ENCODE data around the gene NR2E1. TPM values are rescaled to one million over a fixed set of nuclear protein-coding genes. Genes with fewer than 3 reads are reported as not detected.
A peak's percentile ranks its signal among the peaks of the same experiment; 100 is the strongest.

Gene NR2E1
- total and polyA plus RNA-seq, 2 experiments from 2014 or later: not detected

DNA sequence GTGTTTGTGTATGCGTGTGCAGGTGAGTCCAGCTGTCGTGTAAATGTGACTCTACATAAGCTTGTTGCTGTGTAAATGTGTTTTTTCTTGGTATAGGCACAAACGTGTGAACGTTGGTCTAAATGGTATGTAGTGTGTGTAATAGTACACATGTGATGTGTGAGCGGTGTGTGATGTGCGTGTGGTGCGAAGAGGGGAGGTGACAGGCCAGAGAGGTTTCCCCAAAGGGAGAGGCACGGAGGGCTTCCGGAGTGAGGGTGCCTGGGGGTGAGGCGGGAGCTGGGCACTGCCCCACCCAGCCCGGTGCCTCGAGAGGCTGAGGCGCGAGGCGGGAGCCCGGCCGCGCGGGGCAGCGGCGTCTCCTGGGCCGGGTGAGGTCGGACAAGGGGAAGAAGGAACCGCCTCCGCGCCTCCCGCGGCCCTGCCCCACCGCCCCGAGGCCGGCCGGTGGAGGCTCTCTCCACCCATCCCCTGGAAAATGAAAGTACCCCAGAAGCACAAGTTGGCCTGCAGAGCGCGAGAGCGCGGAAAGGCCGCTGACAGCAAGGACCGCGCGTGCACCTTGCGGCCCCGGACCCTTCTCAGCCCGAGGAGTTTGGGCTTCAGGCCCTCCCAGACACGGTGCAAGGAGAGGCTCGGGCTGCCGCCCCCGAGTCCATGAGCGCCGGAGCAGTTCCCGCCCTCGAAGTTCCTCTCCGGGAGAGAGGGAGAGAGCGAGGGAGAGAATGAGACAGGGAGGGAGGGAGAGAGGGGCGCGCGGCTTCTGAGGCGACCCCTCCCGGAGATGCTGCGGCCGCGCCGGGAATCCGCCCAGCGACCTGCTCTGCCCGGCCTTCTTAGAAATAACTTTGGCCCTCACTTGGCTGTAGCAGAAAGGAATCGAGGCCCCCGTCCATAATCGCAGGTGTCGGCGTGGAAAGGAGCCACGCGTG lies 48.1 kb upstream of the NR2E1 start:
- Mint-ChIP-seq H3K27ac (no peak overlapping the region), H3K4me1 (peaks cover 59% of the 10 kb centered on the region), H3K4me3 (peak overlapping the region; percentile 65), H3K27me3 (ENCODE audit: insufficient read depth, low read depth, poor library complexity) (peaks cover 97% of the 10 kb centered on the region), H3K36me3 (ENCODE audit: low read depth) (no peaks in the 10 kb centered on the region; the same call in 2 of the 3 replicates), H3K9me3 (peaks cover 4% of the 10 kb centered on the region; the same call in 2 of the 3 replicates)
- H3F3A ChIP-seq (replicated peaks; ENCODE audit: low read depth): peaks cover 39% of the 10 kb centered on the region
- DNase-seq (ENCODE audit: low spot score) (peak; percentile 88), ATAC-seq (peak; percentile 12)
- peak overlapping the region; percentile 85 for H3K4me2 ChIP-seq
- TF ChIP-seq EZH2phosphoT487 (IDR thresholded peaks at IDR 0.05; ENCODE audit: unreplicated experiment): peak; percentile 89
- no peak for TF ChIP-seq JUNB (IDR thresholded peaks at IDR 0.05; ENCODE audit: unreplicated experiment)
- TF ChIP-seq NANOG (IDR thresholded peaks at IDR 0.05; ENCODE audit: borderline replicate concordance): no peak
- no peak for TF ChIP-seq CREB1 (CRISPR knock-in tag; IDR thresholded peaks at IDR 0.05; ENCODE audit: low read depth)
- TF ChIP-seq EZH2 (IDR thresholded peaks at IDR 0.05; ENCODE audit: low read depth, unreplicated experiment): peak; percentile 99
- no peak for TF ChIP-seq POLR2AphosphoS5 (IDR thresholded peaks at IDR 0.05; ENCODE audit: low read depth)
- TF ChIP-seq, protein P1, sequence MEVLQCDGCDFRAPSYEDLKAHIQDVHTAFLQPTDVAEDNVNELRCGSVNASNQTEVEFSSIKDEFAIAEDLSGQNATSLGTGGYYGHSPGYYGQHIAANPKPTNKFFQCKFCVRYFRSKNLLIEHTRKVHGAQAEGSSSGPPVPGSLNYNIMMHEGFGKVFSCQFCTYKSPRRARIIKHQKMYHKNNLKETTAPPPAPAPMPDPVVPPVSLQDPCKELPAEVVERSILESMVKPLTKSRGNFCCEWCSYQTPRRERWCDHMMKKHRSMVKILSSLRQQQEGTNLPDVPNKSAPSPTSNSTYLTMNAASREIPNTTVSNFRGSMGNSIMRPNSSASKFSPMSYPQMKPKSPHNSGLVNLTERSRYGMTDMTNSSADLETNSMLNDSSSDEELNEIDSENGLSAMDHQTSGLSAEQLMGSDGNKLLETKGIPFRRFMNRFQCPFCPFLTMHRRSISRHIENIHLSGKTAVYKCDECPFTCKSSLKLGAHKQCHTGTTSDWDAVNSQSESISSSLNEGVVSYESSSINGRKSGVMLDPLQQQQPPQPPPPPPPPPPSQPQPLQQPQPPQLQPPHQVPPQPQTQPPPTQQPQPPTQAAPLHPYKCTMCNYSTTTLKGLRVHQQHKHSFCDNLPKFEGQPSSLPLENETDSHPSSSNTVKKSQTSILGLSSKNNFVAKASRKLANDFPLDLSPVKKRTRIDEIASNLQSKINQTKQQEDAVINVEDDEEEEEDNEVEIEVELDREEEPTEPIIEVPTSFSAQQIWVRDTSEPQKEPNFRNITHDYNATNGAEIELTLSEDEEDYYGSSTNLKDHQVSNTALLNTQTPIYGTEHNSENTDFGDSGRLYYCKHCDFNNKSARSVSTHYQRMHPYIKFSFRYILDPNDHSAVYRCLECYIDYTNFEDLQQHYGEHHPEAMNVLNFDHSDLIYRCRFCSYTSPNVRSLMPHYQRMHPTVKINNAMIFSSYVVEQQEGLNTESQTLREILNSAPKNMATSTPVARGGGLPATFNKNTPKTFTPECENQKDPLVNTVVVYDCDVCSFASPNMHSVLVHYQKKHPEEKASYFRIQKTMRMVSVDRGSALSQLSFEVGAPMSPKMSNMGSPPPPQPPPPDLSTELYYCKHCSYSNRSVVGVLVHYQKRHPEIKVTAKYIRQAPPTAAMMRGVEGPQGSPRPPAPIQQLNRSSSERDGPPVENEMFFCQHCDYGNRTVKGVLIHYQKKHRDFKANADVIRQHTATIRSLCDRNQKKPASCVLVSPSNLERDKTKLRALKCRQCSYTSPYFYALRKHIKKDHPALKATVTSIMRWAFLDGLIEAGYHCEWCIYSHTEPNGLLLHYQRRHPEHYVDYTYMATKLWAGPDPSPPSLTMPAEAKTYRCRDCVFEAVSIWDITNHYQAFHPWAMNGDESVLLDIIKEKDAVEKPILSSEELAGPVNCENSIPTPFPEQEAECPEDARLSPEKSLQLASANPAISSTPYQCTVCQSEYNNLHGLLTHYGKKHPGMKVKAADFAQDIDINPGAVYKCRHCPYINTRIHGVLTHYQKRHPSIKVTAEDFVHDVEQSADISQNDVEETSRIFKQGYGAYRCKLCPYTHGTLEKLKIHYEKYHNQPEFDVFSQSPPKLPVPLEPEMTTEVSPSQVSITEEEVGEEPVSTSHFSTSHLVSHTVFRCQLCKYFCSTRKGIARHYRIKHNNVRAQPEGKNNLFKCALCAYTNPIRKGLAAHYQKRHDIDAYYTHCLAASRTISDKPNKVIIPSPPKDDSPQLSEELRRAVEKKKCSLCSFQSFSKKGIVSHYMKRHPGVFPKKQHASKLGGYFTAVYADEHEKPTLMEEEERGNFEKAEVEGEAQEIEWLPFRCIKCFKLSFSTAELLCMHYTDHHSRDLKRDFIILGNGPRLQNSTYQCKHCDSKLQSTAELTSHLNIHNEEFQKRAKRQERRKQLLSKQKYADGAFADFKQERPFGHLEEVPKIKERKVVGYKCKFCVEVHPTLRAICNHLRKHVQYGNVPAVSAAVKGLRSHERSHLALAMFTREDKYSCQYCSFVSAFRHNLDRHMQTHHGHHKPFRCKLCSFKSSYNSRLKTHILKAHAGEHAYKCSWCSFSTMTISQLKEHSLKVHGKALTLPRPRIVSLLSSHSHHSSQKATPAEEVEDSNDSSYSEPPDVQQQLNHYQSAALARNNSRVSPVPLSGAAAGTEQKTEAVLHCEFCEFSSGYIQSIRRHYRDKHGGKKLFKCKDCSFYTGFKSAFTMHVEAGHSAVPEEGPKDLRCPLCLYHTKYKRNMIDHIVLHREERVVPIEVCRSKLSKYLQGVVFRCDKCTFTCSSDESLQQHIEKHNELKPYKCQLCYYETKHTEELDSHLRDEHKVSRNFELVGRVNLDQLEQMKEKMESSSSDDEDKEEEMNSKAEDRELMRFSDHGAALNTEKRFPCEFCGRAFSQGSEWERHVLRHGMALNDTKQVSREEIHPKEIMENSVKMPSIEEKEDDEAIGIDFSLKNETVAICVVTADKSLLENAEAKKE (CRISPR knock-in tag; IDR thresholded peaks at IDR 0.05): no peak
- H3K9me2 ChIP-seq (ENCODE audit: insufficient read depth): no peaks in the 10 kb centered on the region
- peaks cover 100% of the 10 kb centered on the region for H3K27me3 ChIP-seq (ENCODE audit: insufficient read depth)
- peak overlapping the region; percentile 64 for H3K4me3 ChIP-seq
- H3K4me1 ChIP-seq (ENCODE audit: insufficient read depth): peaks cover 50% of the 10 kb centered on the region
- H3K79me2 ChIP-seq (replicated peaks; ENCODE audit: insufficient read depth): no peaks in the 10 kb centered on the region
- no peaks in the 10 kb centered on the region for H3K36me3 ChIP-seq (ENCODE audit: insufficient read depth)
- H3K27ac ChIP-seq (ENCODE audit: low read depth): no peak overlapping the region
- H2AFZ ChIP-seq: no peak overlapping the region; the same call in 1 of the 2 replicates
- H4K20me1 ChIP-seq (replicated peaks; ENCODE audit: insufficient read depth): peaks cover 11% of the 10 kb centered on the region; the same call in 1 of the 2 replicates
